GM19351 (cell line): ENCODE data around the gene CR1.
A peak's percentile ranks its signal among the peaks of the same experiment; 100 is the strongest.
"Not testable (repeated sequence)": the region's sequence is repeated elsewhere in the genome, so short reads cannot be mapped to it uniquely, and the experiment has no call there.

Experiments
- ATAC-seq: cut with Tn5 transposase; IDR thresholded peaks from one replicate; pipeline ENCODE4 v1.9.1; 2021; ENCODE audit warnings: mild to moderate bottlenecking, moderate library complexity; ENCODE audit not compliant: unreplicated experiment

Gene CR1

DNA sequence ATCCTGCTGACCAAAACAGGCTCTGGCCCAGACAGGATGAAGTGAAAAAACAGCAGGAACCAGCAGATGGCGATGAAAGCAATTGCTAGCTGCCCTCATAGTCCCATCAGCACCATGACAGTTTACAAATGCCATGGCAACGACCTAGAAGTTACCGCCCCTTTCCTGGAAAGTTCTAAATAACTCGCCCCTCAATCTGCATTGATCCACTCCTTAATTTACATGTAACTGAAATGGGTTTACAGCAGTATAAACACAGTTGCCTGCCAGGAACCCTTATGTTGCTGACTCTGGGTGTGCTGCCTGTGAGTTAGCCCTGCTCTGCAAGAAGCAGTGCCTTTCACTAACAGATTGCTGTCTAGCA, 83.5 kb downstream of the CR1 start:
- ATAC-seq, result peak; percentile 88

- no peak for ATAC-seq
Measured at GRCh38 chr1:207581496-207582153, 85.7 kb downstream of the CR1 start.

DNA sequence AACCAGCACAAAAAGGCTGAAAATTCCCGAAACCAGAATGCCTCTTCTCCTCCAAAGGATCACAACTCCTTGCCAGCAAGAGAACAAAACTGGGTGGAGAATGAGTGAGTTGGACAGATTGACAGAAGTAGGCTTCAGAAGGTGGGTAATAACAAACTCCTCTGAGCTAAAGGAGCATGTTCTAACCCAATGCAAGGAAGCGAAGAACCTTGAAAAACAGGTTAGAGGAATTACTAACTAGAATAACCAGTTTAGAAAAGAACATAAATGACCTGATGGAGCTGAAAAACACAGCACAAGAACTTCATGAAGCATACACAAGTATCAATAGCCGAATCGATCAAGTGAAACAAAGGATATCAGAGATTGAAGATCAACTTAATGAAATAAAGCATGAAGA, 93.5 kb downstream of the CR1 start:
- not testable (repeated sequence) for ATAC-seq

DNA sequence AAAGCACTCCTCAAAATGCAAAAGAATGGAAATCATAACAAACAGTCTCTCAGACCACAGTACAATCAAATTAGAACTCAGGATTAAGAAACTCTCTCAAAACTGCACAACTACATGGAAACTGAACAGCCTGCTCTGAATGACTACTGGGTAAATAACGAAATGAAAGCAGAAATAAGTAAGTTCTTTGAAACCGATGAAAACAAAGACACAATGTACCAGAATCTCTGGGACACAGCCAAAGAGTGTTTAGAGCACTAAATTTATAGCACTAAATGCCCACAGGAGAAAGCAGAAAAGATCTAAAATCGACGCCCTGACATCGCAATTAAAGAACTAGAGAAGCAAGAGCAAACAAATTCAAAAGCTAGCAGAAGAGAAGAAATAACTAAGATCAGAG, 95.2 kb downstream of the CR1 start:
- ATAC-seq, result not testable (repeated sequence)

GRCh38 chr1:207594095-207594494, 98.1 kb downstream of the CR1 start:
- ATAC-seq, result not testable (repeated sequence)

DNA sequence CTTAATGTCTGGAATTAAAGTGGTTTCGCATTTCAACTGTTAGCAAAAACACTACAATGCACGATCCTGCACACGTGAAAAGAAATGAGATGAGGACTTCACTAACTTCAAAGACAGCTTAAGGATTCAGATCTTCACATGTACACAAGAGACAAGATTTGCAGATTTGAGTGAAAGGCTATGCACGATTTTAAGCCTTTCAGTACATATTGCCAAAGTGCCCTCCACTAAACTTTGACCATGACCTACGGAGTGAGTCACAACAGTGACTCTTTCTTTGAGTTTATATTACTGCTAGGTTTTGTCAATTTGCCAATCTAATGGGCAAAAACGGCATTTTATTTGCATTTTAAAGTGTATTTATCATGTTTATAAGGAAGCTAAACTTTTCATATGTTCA, 107.8 kb downstream of the CR1 start:
- ATAC-seq, result no peak

DNA sequence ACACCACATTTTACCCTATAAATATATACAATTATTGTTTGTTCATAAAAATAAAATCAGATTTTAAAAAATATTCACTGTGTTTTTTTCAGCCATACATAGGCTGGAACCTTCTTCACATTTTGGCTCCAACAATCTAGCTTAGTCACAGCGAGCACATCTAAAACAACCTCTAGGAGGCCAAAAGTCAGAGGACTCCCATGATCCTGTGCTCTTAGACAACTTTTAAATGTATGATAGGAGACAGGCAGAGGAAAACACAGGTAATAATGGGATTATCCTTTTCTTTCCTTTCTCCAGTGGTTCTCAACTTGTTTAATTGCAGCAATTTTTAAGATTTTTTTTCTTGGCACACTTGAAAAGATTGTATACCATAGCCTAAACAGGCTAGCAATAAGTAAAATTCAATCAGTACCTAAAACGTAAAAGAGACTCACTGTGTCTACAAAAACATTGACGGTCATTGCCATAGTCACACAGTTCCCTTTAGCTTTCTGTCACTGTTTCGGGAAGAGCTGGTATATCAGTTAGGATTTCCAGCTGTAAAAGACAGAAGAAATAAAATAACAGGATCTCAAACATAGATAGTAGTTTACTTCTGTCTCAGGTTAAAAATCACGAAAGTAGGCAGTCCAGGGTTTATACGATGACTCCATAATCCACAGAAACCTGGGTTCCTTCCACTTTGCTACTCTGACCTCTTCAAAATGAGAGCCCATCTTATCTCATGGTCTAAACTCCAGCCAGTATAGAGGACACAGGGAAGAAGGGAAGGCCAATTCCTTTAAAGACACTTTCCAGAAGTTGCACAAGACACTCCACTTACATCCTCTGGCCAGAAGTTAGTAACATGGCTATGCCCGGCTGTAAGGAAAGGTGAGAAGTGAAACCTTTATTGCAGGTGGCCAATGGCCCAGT, 109.7 kb downstream of the CR1 start:
- no peak for ATAC-seq

DNA sequence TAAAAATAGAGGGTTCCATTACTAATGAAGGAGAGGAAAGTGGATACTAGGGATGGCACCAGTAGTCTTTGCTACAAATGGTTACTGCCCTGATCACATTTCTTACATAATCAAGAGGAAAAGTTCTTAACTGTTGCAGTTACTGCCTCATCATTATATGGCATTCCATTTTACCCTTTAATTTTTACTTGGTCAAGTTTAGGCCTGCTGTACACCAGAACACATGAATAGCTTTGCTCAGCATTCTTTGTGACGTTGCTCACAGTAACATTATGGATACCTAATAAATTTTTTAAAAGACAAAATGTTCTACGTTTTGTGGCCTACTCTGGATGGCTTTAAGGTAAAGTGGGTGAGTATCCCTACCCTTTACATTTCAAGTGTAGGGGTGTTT, 110.4 kb downstream of the CR1 start:
- ATAC-seq, result no peak

DNA sequence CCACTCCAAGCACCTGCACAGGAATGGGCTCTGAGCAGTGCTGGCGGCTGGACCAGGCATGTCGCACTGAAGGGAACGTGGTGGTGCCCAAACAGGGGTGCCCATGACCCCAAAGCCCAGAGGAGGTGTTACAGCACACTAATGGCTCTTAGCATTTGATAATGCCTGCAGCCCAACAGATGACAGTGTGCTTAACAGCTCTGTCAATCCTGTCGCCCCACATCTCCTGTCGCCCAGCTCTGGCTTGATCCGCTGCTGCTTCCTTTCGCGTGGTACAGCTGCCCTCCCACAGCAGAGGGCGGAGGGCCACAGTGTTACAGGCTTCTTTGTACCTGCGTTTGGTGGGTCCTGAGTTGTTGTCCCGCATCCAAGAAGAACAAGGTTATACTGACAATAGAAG, 116.8 kb downstream of the CR1 start:
- ATAC-seq, result no peak

DNA sequence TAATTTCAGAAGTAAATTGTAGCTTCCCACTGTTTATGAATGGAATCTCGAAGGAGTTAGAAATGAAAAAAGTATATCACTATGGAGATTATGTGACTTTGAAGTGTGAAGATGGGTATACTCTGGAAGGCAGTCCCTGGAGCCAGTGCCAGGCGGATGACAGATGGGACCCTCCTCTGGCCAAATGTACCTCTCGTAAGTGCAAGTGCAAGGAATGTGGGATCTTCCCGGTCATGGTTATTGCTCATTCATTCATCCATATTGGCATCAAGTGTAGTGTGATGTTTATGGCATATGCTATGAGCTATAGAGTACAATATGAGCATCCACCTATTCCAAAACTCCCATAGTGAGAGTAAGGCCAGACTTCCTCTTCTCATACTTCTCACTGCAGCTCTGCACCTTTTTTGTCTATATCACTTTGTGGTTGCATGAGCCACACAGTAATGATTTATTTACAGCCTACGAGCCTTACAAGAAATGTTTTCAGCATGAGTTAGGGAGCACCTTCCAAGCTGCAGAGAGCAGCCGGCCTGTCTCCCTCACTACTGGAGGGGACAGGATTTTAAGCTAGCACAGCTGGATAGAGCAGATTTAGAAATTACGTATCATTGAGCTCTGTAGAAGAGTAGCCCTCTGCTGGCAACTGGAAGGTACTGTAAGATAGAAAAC, 124.0 kb downstream of the CR1 start:
- peak; percentile 96 for ATAC-seq

DNA sequence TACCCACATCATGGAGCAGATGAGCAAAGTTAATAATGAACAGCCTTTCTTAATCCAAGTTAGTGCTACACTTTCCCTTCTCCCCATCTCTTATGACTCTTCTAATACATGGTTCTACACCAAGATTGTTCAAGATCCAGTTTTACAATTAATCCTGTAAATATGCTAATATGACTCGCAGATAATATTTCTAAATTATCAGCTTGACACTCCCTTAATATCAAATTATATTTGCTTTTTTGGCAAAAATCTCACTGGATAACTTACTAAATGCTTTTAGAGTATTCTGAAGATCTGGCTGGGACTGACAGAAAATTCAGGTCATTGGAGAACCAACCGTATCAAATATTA, 124.6 kb downstream of the CR1 start:
- no peak for ATAC-seq

- not testable (repeated sequence) for ATAC-seq
Measured at GRCh38 chr1:207625504-207626071, 129.6 kb downstream of the CR1 start.

DNA sequence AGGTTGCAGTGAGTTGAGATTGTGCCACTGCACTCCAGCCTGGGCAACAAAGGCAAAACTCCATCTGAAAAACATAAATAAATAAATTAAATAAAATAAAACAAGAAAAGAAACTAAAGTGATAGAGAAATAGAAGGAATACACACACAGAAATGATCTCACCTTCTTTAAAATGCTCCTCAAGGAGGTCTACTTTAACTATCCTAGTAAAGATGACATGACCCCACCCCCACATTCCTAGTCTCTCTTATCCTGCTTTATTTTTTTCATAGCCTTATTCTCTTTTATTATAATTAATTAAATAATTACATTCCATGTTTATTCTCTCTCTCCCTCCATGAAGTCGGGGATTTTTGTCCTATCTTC, 131.0 kb downstream of the CR1 start:
- ATAC-seq, result no peak

GRCh38 chr1:207627496-207627895, 131.5 kb downstream of the CR1 start:
- no peak for ATAC-seq

GRCh38 chr1:207628776-207629175, 132.8 kb downstream of the CR1 start:
- ATAC-seq, result no peak

DNA sequence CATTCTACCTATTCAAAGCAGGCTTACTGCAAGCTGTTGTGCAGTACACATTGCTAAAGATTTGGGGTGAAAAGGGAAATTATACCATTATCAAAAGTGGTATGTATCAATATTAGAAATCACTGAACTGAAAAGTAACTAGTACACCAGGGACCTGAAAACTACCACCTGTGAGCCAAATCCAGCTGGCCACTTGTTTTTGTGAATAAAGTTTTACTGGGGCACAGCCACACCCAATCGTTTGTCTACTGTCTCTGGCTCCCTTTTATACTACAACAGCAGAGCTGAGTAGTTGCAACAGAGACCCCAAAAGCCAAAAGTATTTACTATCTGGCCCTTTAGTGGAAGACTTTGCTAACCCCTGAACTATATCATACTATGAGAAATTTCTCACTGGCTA, 135.2 kb downstream of the CR1 start:
- ATAC-seq, result no peak

DNA sequence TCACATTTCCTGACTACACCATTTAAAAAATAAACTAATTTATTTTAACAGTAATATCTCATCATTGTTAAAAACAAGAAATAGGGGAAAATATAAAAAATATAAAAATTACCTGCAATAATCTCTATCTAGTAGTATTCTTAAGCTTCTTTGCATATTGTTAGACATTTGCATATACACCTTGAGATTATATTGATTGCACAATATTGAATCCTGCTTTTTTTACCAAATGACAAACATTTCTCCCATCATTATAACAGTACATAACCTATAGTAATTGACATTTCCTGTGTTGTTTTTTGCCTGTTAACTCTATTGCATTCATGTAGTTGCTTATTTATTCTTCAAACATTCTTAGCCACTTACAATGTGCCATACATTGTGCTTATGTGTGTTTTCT, 137.3 kb downstream of the CR1 start:
- no peak for ATAC-seq

- not testable (repeated sequence) for ATAC-seq
Measured at GRCh38 chr1:207633699-207634289, 137.8 kb downstream of the CR1 start.

DNA sequence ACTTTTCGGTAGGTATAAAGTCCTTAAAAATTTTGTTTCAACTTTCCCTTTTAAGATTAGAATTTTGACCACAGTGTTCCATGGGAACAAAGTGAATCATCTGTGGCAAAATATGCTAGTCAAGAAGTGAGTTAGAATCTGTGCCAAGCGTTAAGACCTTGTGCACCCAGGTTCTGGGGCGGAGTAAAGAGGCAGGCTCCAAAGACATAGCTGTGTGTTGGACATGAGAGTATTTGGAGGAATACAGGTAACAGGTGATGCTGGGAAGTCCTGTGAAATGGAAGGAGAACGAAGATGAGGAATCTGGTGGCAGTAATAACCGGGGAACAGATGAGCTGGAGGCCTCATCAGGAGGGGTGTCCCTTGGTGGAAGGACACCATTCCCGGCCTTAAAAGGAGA, 138.3 kb downstream of the CR1 start:
- ATAC-seq, result not testable (repeated sequence)

DNA sequence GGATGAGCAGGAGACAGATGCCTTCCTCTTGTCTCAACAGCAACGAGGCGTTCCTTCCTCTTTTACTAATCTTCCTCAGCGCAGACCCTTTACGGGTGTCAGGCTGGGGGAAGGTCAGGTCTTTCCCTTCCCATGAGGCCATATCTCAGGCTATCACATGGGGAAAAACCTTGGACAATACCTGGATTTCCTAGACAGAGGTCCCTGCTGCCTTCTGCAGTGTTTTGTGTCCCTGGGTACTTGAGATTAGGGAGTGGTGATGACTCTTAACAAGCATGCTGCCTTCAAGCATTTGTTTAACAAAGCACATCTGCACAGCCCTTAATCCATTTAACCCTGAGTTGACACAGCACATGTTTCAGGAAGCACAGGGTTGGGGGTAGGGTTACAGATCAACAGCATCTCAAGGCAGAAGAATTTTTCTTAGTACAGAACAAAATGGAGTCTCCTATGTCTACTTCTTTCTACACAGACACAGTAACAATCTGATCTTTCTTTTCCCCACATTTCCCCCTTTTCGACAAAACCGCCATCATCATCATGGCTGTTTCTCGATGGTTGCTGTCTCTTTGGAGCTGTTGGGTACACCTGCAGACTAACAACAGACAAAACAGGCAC, 139.7 kb downstream of the CR1 start:
- not testable (repeated sequence) for ATAC-seq
